Measurements from ENCODE around the gene KDM2B.

The KDM2B gene

DNA sequence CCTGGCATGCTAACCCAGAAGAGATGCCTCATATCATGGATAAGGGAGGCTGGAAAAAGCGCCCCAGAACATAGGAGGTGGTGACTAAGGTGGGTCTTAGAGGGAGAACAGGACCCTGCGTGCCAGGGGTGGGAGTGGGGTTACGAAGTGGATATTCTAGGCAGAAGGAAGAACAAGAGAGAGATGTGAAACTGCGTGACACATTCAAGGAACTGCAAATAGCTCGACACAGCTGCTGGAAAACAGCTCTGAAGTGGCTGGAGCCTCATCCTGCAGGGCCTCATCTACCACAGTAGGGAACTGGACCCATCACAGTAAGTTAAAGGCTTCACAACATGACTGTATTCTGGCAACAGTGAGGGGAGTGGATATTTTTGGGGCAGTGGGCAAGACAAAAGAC, 119.8 kb downstream of the KDM2B start:
- DNase-seq (ENCODE audit: extremely low spot score), result peak; percentile 13
- TF ChIP-seq, protein P1, sequence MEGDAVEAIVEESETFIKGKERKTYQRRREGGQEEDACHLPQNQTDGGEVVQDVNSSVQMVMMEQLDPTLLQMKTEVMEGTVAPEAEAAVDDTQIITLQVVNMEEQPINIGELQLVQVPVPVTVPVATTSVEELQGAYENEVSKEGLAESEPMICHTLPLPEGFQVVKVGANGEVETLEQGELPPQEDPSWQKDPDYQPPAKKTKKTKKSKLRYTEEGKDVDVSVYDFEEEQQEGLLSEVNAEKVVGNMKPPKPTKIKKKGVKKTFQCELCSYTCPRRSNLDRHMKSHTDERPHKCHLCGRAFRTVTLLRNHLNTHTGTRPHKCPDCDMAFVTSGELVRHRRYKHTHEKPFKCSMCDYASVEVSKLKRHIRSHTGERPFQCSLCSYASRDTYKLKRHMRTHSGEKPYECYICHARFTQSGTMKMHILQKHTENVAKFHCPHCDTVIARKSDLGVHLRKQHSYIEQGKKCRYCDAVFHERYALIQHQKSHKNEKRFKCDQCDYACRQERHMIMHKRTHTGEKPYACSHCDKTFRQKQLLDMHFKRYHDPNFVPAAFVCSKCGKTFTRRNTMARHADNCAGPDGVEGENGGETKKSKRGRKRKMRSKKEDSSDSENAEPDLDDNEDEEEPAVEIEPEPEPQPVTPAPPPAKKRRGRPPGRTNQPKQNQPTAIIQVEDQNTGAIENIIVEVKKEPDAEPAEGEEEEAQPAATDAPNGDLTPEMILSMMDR (IDR thresholded peaks at IDR 0.05; ENCODE audit: control extremely low read depth, extremely low read depth, low read depth, missing control alignments), result no peak
- ChIA-PET POLR2A (no interaction called here), CTCF (interaction anchor here (0.9 to 10.3 kb wide), 4 partner anchors 17 to 333 kb away, joined by 3 to 79 read pairs (median 4); partner anchors contain the start of gene RHOF)

DNA sequence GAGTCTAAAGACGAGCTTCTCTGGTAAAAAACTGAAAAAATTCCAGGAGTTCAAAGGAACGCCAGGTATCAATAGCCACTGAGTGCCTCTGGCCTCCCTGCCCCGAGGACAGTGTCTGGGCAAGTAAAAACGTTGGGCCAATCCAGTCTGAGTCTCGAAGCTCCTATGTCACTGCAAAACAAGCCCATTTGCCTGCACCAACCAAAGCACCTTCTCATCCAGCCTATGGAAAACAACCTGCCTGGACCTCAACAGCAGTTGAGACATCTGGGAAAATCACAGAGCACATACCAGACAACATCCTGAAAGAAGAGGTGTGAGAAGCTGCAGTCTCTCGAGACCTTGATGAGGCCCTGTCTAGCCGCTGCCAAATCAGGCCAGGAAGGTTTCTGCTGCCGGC, 124.3 kb downstream of the KDM2B start:
- POLR2A ChIA-PET, result no interaction called here
- no peak for DNase-seq (ENCODE audit: extremely low spot score)
- CTCF ChIA-PET, result interaction anchor here (0.7 to 10.3 kb wide), 5 partner anchors 12 to 226 kb away, joined by 3 to 79 read pairs (median 5); no protein-coding TSS in a partner anchor
- TF ChIP-seq, protein P1 (IDR thresholded peaks at IDR 0.05; ENCODE audit: control extremely low read depth, extremely low read depth, low read depth, missing control alignments), result no peak

DNA sequence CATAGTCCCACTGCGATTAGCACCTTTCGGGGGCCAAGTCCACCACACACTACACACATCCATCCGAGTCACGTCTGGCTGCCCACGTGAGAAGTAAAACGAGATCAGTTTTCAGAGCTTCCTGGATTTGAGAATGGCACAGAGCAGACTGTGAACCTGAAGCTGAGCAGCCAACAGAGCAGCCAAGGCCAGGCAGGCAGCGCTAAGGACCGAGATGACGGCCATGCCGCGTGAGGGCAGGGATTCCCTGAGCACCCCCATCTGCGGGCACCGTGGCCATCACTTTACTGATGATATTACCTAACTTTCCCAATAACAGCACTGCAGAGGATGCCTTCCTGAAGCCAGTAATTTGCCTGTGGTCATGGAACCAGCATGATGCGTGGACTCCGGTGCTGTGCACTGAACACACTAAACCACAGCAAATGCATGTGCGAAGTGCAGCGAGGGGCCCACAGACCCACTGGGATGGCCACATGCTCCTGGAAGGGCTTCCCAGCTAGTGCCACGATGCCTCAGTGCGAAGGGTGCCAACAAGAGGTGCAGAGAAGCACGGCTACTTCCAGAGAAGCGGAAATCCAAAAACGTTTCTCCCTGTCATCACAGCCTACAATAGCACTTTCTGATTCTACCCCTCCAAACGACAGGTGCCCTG, 124.9 kb downstream of the KDM2B start:
- ChIA-PET POLR2A (no interaction called here), CTCF (interaction anchor here (0.7 to 10.3 kb wide), 4 partner anchors 11 to 227 kb away, joined by 3 to 79 read pairs (median 6); no protein-coding TSS in a partner anchor)
- TF ChIP-seq, protein P1 (IDR thresholded peaks at IDR 0.05; ENCODE audit: control extremely low read depth, extremely low read depth, low read depth, missing control alignments), result no peak
- DNase-seq (ENCODE audit: extremely low spot score), result no peak

DNA sequence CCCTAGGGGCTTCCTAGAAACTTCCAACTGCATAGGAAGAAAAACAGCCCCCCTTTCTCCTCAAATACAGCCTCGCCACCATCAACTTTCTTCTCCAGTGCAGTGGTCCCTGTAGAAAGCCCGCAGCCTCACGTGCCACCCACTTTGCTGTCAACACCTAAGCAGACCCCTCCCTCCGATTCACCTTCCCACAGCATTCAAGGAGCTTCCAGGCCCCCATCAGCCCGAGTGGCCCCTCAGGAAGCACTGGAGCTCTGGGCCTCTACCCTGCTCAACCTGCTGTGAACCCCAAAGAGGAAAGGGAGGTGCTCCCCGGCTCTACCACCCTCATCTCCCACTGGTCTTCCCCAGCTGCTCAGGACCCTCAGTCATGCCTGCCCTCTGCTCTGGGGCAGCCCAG, 125.9 kb downstream of the KDM2B start:
- TF ChIP-seq, protein P1 (IDR thresholded peaks at IDR 0.05; ENCODE audit: control extremely low read depth, extremely low read depth, low read depth, missing control alignments), result no peak
- ChIA-PET CTCF (interaction anchor here (1.0 to 10.3 kb wide), 2 partner anchors 10 to 100 kb away, joined by 3 to 79 read pairs; no protein-coding TSS in a partner anchor), POLR2A (no interaction called here)
- no peak for DNase-seq (ENCODE audit: extremely low spot score)

DNA sequence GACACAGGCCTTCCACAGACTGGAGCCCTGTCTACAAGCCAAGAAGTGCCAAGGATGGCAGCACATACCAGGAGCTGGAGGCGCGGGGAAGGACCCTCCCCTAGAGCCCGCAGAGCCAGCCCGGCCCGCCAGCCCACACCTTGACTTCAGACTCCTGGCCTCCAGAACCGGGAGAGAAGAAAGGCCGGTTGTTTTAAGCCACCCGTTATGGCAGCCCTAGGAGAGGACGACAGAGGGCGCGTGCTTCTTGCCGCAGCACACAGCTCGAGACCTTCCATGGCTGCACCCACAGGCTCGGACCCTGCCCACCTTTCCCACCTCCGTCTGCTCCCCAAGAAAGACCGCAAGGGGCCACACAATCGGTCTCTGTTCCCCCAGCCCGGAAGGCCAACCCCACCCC, 127.2 kb downstream of the KDM2B start:
- ChIA-PET CTCF (interaction anchor here (0.7 to 10.3 kb wide), 4 partner anchors 9 to 171 kb away, joined by 3 to 79 read pairs (median 3); no protein-coding TSS in a partner anchor), POLR2A (interaction anchor here (0.5 kb wide), 1 partner anchor 307 kb away, joined by 6 read pairs; no protein-coding TSS in a partner anchor)
- peak; percentile 4 for DNase-seq (ENCODE audit: extremely low spot score)
- TF ChIP-seq, protein P1 (IDR thresholded peaks at IDR 0.05; ENCODE audit: control extremely low read depth, extremely low read depth, low read depth, missing control alignments), result no peak

DNA sequence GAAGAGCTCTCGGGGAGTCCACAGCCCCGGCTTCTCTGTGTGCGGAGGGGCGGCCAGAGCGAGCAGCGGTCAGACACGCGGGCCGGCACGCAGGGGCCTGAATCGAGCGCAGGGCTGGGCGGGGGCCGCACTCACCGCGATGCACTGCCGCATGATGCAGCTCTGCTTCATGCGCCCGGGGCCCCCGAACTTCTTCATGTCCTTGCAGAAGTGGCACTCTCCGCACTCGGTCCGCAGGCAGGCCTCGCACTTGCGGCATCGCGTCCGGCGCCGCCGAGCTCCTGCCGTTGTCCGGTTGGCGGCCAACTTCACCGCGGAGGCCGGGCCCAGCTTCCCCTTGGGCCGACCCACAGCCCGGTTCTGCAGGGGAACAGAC, 127.8 kb downstream of the KDM2B start:
- CTCF ChIA-PET, result interaction anchor here (1.0 to 10.3 kb wide), 2 partner anchors 9 to 172 kb away, joined by 3 to 79 read pairs; no protein-coding TSS in a partner anchor
- DNase-seq (ENCODE audit: extremely low spot score), result no peak
- POLR2A ChIA-PET, result no interaction called here
- TF ChIP-seq, protein P1 (IDR thresholded peaks at IDR 0.05; ENCODE audit: control extremely low read depth, extremely low read depth, low read depth, missing control alignments), result no peak

All from GM10248 (cell line).